Nephron (organoid): ENCODE data around the gene CCIN.
"Not testable (repeated sequence)": the region's sequence is repeated elsewhere in the genome, so short reads cannot be mapped to it uniquely, and the experiment has no call there.

ENCODE experiments used
- H3K27ac Mint-ChIP-seq, 3 experiments: 2 replicates each; pipeline ENCODE4 v1.8.0; 2020; ENCODE audit warnings: mixed read lengths in 3 of 3, mild to moderate bottlenecking in 2 of 3, moderate library complexity in 1 of 3
- H3K27me3 Mint-ChIP-seq: 2 replicates; pipeline ENCODE4 v1.8.0; 2021; ENCODE audit warnings: low read depth, mild to moderate bottlenecking, moderate library complexity, mixed read lengths
- H3K36me3 Mint-ChIP-seq: 2 replicates; pipeline ENCODE4 v1.8.0; 2020; ENCODE audit warnings: low read depth, mixed read lengths
- H3K4me1 Mint-ChIP-seq: 2 replicates; pipeline ENCODE4 v1.8.0; 2020; ENCODE audit warnings: mixed read lengths
- H3K4me3 Mint-ChIP-seq, 3 experiments: 2 replicates each; pipeline ENCODE4 v1.8.0; 2020; ENCODE audit warnings: mild to moderate bottlenecking in 3 of 3, mixed read lengths in 3 of 3, moderate library complexity in 2 of 3
- H3K9me3 Mint-ChIP-seq: 2 replicates; pipeline ENCODE4 v1.8.0; 2020; ENCODE audit warnings: mixed read lengths
- TF ChIP-seq, protein P1 (sequence below), 3 experiments: fragments of 200-600 bp; sonication (generic); IDR thresholded peaks; one replicate each; pipeline ENCODE4 v1.5.0; 2021; ENCODE audit warnings: antibody characterized with exemption in 3 of 3; ENCODE audit not compliant: unreplicated experiment in 3 of 3

Gene CCIN

DNA sequence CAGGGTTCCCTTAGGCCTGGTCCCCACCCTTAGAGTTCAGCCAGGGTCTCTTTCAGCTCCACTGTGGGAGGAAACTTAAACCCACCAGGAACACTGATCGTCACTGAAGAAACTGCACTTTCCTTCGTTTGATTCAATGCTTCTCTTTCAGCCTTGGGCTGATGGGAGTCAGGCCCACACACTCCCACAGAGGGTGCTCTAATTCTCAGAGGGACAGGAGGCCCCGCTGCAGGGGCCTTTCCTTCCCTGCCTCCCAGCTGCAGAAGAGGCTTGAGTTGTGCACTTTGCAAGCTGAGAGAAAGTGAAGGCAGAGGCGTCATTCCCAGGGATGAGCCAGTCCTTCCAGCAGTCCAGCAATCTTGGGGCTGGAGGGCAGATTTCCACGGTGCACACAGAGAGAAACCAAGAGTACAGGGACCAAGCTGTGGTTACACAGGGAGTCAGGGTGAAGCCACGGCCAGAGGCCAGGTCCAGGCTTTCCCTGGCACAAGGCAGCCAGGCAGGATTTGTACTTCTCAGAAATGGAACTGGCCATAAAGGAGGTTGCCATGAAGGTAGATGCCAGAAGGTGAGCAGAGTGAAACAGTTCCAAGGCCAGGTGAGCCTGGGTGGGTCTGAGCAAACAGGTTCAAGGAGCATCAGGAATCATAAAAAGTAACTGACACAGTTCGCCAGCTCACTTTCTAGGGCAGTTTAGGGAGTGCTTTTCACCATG lies 43.0 kb upstream of the CCIN start:
- Mint-ChIP-seq H3K36me3 (peaks cover 14% of the 10 kb centered on the region), H3K27me3 (no peaks in the 10 kb centered on the region), H3K27ac (no peak overlapping the region), H3K9me3 (no peaks in the 10 kb centered on the region), H3K4me1 (no peaks in the 10 kb centered on the region), H3K4me3 (no peak overlapping the region)
- TF ChIP-seq, protein P1, sequence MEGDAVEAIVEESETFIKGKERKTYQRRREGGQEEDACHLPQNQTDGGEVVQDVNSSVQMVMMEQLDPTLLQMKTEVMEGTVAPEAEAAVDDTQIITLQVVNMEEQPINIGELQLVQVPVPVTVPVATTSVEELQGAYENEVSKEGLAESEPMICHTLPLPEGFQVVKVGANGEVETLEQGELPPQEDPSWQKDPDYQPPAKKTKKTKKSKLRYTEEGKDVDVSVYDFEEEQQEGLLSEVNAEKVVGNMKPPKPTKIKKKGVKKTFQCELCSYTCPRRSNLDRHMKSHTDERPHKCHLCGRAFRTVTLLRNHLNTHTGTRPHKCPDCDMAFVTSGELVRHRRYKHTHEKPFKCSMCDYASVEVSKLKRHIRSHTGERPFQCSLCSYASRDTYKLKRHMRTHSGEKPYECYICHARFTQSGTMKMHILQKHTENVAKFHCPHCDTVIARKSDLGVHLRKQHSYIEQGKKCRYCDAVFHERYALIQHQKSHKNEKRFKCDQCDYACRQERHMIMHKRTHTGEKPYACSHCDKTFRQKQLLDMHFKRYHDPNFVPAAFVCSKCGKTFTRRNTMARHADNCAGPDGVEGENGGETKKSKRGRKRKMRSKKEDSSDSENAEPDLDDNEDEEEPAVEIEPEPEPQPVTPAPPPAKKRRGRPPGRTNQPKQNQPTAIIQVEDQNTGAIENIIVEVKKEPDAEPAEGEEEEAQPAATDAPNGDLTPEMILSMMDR (IDR thresholded peaks at IDR 0.05; ENCODE audit: unreplicated experiment in 3 of 3), result no peak

DNA sequence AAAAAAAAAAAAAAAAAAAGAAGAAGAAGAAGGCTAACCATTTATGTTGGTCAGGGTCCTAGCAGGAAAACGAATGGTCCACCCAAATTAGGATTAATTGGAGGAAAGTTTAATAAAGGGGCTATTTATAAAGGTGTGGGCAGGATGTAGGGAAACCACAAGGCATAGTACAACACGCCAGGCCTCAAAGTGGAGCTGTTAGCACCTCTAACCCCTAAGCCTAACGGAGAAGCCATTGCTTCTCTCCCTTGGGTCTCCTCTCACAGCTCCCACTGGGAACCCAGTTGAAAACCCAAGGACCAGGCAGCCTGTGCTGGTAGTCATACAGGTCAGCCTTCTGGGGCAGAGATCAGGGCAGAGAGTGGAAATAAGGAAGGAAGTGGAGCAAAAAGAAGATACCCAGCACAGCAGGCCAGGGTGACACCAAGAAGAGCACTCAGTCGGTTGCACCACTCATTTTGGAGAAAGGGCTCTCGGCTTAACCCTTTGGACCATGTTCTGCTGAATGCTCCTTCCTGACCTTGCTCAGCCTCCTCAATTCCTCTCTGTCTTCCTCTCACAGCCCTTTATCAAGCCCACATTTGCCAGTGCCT lies 41.4 kb upstream of the CCIN start:
- TF ChIP-seq, protein P1 (IDR thresholded peaks at IDR 0.05; ENCODE audit: unreplicated experiment in 3 of 3), result no peak
- no peak overlapping the region for H3K27ac Mint-ChIP-seq
- peaks cover 4% of the 10 kb centered on the region for H3K36me3 Mint-ChIP-seq
- H3K4me1 Mint-ChIP-seq, result no peaks in the 10 kb centered on the region
- no peak overlapping the region for H3K4me3 Mint-ChIP-seq
- H3K27me3 Mint-ChIP-seq, result no peaks in the 10 kb centered on the region
- H3K9me3 Mint-ChIP-seq, result no peaks in the 10 kb centered on the region

DNA sequence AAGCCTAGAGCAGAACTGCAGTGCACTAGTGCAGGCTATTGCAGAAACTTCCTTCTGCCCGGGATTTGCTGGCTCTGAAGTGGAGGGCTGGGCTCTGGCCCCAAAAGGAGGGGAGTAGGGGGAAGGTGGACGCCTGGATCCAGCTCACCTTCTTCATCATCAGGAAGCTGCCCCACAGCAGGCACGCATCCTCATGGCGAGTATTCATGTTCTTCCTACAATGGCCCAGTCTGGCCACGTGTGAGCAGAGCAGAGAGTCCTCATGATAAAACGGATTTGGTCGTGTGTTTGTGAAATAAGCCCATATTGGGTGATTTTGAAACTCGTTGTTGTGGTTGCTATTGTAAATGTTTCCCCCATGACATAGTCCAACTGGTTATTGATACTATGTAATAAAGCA lies 40.8 kb upstream of the CCIN start:
- TF ChIP-seq, protein P1 (IDR thresholded peaks at IDR 0.05; ENCODE audit: unreplicated experiment in 3 of 3), result no peak
- no peaks in the 10 kb centered on the region for H3K36me3 Mint-ChIP-seq

DNA sequence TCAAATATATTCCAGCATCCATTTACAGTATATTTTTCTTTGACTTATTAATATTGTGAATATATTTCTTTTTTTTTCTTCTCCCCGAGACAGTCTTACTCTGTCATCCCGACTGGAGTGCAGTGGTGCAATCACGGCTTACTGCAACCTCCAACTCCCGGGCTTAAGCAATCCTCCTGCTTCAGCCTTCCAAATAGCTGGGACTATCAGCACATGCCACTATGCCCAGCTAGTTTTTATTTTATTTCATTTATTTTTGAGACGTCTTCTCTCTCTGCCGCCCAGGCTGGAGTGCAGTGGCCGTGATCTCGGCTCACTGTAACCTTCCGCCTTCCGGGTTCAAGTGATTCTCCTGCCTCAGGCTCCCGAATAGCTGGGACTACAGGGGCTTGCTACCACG lies 40.0 kb upstream of the CCIN start:
- no peaks in the 10 kb centered on the region for H3K4me1 Mint-ChIP-seq
- no peak overlapping the region for H3K27ac Mint-ChIP-seq
- TF ChIP-seq, protein P1 (IDR thresholded peaks at IDR 0.05; ENCODE audit: unreplicated experiment in 3 of 3), result no peak
- H3K9me3 Mint-ChIP-seq, result no peaks in the 10 kb centered on the region
- no peaks in the 10 kb centered on the region for H3K36me3 Mint-ChIP-seq
- peaks cover 9% of the 10 kb centered on the region for H3K27me3 Mint-ChIP-seq
- no peak overlapping the region for H3K4me3 Mint-ChIP-seq

More for the DNA sequence above, 40.8 kb upstream of the CCIN start:
- H3K27me3 Mint-ChIP-seq, result peaks cover 1% of the 10 kb centered on the region
- no peak overlapping the region for H3K27ac Mint-ChIP-seq
- H3K9me3 Mint-ChIP-seq, result no peaks in the 10 kb centered on the region
- H3K4me3 Mint-ChIP-seq, result no peak overlapping the region
- no peaks in the 10 kb centered on the region for H3K4me1 Mint-ChIP-seq

DNA sequence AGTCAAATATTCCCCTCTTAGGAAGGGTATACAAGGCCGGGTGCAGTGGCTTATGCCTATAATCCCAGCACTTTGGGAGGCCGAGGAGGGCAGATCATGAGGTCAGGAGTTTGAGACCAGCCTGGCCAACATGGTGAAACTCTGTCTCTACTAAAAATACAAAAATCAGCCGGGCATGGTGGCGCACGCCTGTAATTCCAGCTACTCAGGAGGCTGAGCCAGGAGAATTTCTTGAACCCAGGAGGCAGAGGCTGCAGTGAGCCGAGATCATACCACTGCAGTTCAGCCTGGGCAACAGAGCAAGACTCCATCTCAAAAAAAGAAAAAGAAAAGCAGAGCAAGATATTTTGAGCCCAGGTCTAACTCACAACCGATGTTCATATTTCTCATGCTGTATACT lies 37.5 kb upstream of the CCIN start:
- not testable (repeated sequence) for H3K36me3 Mint-ChIP-seq, H3K4me3 Mint-ChIP-seq, H3K4me1 Mint-ChIP-seq, H3K27ac Mint-ChIP-seq, H3K9me3 Mint-ChIP-seq
- H3K27me3 Mint-ChIP-seq, result peaks cover 28% of the 10 kb centered on the region

DNA sequence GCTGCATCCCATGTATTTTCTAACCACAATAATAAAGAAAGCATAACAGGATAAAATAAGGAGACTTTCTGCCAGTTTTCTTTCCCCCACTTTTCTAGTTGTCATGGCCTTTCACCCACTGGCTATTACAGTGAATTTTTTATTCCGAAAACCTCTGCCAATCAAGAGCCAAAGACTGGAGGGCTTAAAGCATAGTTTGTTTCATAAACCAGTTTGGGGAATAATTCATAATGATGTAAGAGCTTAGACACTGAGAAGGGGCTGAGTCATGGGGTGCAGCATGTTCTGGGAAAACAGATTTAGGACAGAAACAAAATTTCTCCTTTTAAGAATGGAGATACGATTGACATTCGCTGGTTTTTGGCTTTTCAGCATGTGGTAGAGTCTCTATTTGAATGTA lies 37.1 kb upstream of the CCIN start:
- peaks cover under 1% of the 10 kb centered on the region for H3K4me1 Mint-ChIP-seq
- H3K27me3 Mint-ChIP-seq, result peaks cover 29% of the 10 kb centered on the region
- H3K36me3 Mint-ChIP-seq, result no peaks in the 10 kb centered on the region
- no peak overlapping the region for H3K27ac Mint-ChIP-seq
- TF ChIP-seq, protein P1 (IDR thresholded peaks at IDR 0.05; ENCODE audit: unreplicated experiment in 3 of 3), result no peak
- no peak overlapping the region for H3K4me3 Mint-ChIP-seq
- H3K9me3 Mint-ChIP-seq, result no peaks in the 10 kb centered on the region
